Skeletal muscle tissue (tissue), 4 donors: Measurements from ENCODE around the gene EID3. TPM values are rescaled to one million over a fixed set of nuclear protein-coding genes. Genes with fewer than 3 reads are reported as not detected.

Experiments used
- H3K27ac ChIP-seq: one replicate; pipeline ENCODE4 v1.7.0; 2013; ENCODE audit warnings: mild to moderate bottlenecking, low read depth, low read length, inconsistent platforms
- H3K27me3 ChIP-seq, 3 donors: one replicate each; pipeline ENCODE4 v1.7.0; 2013; ENCODE audit warnings: low read length in 3 of 3; ENCODE audit not compliant: control insufficient read depth in 3 of 3, insufficient read depth in 3 of 3
- H3K36me3 ChIP-seq, 3 donors: one replicate each; pipeline ENCODE4 v1.7.0; 2013; ENCODE audit warnings: low read length in 3 of 3; ENCODE audit not compliant: control insufficient read depth in 3 of 3, insufficient read depth in 3 of 3
- H3K4me1 ChIP-seq, 3 donors: one replicate each; pipeline ENCODE4 v1.7.0; 2013; ENCODE audit warnings: low read length in 3 of 3, mild to moderate bottlenecking in 3 of 3; ENCODE audit not compliant: control insufficient read depth in 3 of 3, insufficient read depth in 3 of 3
- H3K4me3 ChIP-seq, 3 donors: one replicate each; pipeline ENCODE4 v1.7.0; 2013; ENCODE audit warnings: low read length in 3 of 3
- H3K9ac ChIP-seq, 3 donors: one replicate each; pipeline ENCODE4 v1.7.0; 2013; ENCODE audit warnings: low read length in 3 of 3, mild to moderate bottlenecking in 3 of 3, moderate library complexity in 2 of 3, low read depth in 1 of 3
- H3K9me3 ChIP-seq, 3 donors: one replicate each; pipeline ENCODE4 v1.7.0; 2013; ENCODE audit warnings: low read length in 3 of 3; ENCODE audit not compliant: control insufficient read depth in 3 of 3
- total RNA-seq: library from RNA; depleted of rRNA; stranded (reverse); fragments of >200 nt; gene quantifications from one replicate; pipeline ENCODE4 v1.2.3, GENCODE V29; 2014
- donor health status: Osteomylitis.

Gene EID3
- total RNA-seq, 1 donor from 2014 or later = 2.1 TPM

- Histone ChIP-seq H3K36me3 (peaks cover 19 to 41% (median 33%) of the 10 kb centered on the region in 3 donors), H3K4me1 (no peaks in the 10 kb centered on the region), H3K27ac (no peak overlapping the region), H3K9me3 (no peaks in the 10 kb centered on the region), H3K4me3 (no peak overlapping the region), H3K27me3 (no peaks in the 10 kb centered on the region), H3K9ac (no peak overlapping the region)
Measured at GRCh38 chr12:104334581-104334980, 31.0 kb downstream of the EID3 start.

GRCh38 chr12:104336115-104336514, 32.6 kb downstream of the EID3 start:
- Histone ChIP-seq H3K9me3 (no peaks in the 10 kb centered on the region), H3K27ac (no peak overlapping the region), H3K4me3 (no peak overlapping the region), H3K9ac (no peak overlapping the region), H3K4me1 (peaks cover 0 to 6% (median 0%) of the 10 kb centered on the region in 3 donors), H3K27me3 (no peaks in the 10 kb centered on the region), H3K36me3 (peaks cover 22 to 51% (median 34%) of the 10 kb centered on the region in 3 donors)

GRCh38 chr12:104337030-104337558, 33.6 kb downstream of the EID3 start:
- no peak overlapping the region for H3K27ac ChIP-seq
- H3K4me3 ChIP-seq = no peak overlapping the region
- H3K9me3 ChIP-seq = no peaks in the 10 kb centered on the region
- no peaks in the 10 kb centered on the region for H3K27me3 ChIP-seq
- peaks cover 0 to 6% (median 0%) of the 10 kb centered on the region in 3 donors for H3K4me1 ChIP-seq
- peaks cover 27 to 53% (median 38%) of the 10 kb centered on the region in 3 donors for H3K36me3 ChIP-seq
- H3K9ac ChIP-seq = no peak overlapping the region

- H3K27me3 ChIP-seq = no peaks in the 10 kb centered on the region
- H3K36me3 ChIP-seq = peaks cover 30 to 53% (median 42%) of the 10 kb centered on the region in 3 donors
- peaks cover 4 to 15% (median 6%) of the 10 kb centered on the region in 3 donors for H3K4me1 ChIP-seq
- H3K4me3 ChIP-seq = no peak overlapping the region
- H3K9ac ChIP-seq = no peak overlapping the region
- no peak overlapping the region for H3K27ac ChIP-seq
- H3K9me3 ChIP-seq = no peaks in the 10 kb centered on the region
Measured at GRCh38 chr12:104339663-104340062, 36.1 kb downstream of the EID3 start.

- no peak overlapping the region for H3K27ac ChIP-seq
Measured at GRCh38 chr12:104340177-104340576, 36.6 kb downstream of the EID3 start.

GRCh38 chr12:104340925-104341611, 37.5 kb downstream of the EID3 start:
- Histone ChIP-seq H3K4me3 (no peak overlapping the region), H3K27me3 (no peaks in the 10 kb centered on the region), H3K36me3 (peaks cover 27 to 47% (median 36%) of the 10 kb centered on the region in 3 donors), H3K27ac (no peak overlapping the region), H3K4me1 (peaks cover 10 to 24% (median 14%) of the 10 kb centered on the region in 3 donors), H3K9ac (no peak overlapping the region), H3K9me3 (no peaks in the 10 kb centered on the region)

More at GRCh38 chr12:104340177-104340576, 36.6 kb downstream of the EID3 start:
- no peaks in the 10 kb centered on the region for H3K27me3 ChIP-seq
- no peak overlapping the region for H3K9ac ChIP-seq
- H3K4me1 ChIP-seq = peaks cover 6 to 20% (median 9%) of the 10 kb centered on the region in 3 donors
- no peaks in the 10 kb centered on the region for H3K9me3 ChIP-seq
- no peak overlapping the region for H3K4me3 ChIP-seq
- H3K36me3 ChIP-seq = peaks cover 27 to 49% (median 38%) of the 10 kb centered on the region in 3 donors

GRCh38 chr12:104342147-104342546, 38.6 kb downstream of the EID3 start:
- peaks cover 25 to 38% (median 29%) of the 10 kb centered on the region in 3 donors for H3K36me3 ChIP-seq
- H3K9ac ChIP-seq = no peak overlapping the region
- H3K9me3 ChIP-seq = no peaks in the 10 kb centered on the region
- H3K4me3 ChIP-seq = no peak overlapping the region
- no peaks in the 10 kb centered on the region for H3K27me3 ChIP-seq
- no peak overlapping the region for H3K27ac ChIP-seq
- H3K4me1 ChIP-seq = peaks cover 14 to 25% (median 15%) of the 10 kb centered on the region in 3 donors

GRCh38 chr12:104342635-104343249, 39.2 kb downstream of the EID3 start:
- Histone ChIP-seq H3K9ac (no peak overlapping the region), H3K9me3 (no peaks in the 10 kb centered on the region), H3K36me3 (peaks cover 27 to 37% (median 28%) of the 10 kb centered on the region in 3 donors), H3K4me3 (no peak overlapping the region), H3K27ac (no peak overlapping the region), H3K27me3 (no peaks in the 10 kb centered on the region), H3K4me1 (peaks cover 20 to 31% (median 20%) of the 10 kb centered on the region in 3 donors)

GRCh38 chr12:104344682-104345081, 41.1 kb downstream of the EID3 start:
- no peak overlapping the region for H3K4me3 ChIP-seq
- no peak overlapping the region for H3K27ac ChIP-seq
- H3K27me3 ChIP-seq = no peaks in the 10 kb centered on the region
- peaks cover 23 to 35% (median 26%) of the 10 kb centered on the region in 3 donors for H3K4me1 ChIP-seq
- H3K9ac ChIP-seq = no peak overlapping the region
- no peaks in the 10 kb centered on the region for H3K9me3 ChIP-seq
- H3K36me3 ChIP-seq = peaks cover 26 to 35% (median 35%) of the 10 kb centered on the region in 3 donors
